IPS-15b (cell line): Measurements from ENCODE around the gene ANK3.

Experiments
- H3K27me3 ChIP-seq: one replicate; pipeline ENCODE4 v1.6.1; 2013; ENCODE audit warnings: low read length; ENCODE audit not compliant: control insufficient read depth, insufficient read depth
- H3K36me3 ChIP-seq: one replicate; pipeline ENCODE4 v1.6.1; 2013; ENCODE audit warnings: low read length; ENCODE audit not compliant: control insufficient read depth, insufficient read depth
- H3K4me1 ChIP-seq: one replicate; pipeline ENCODE4 v1.6.1; 2013; ENCODE audit warnings: mild to moderate bottlenecking, low read length; ENCODE audit not compliant: control insufficient read depth, insufficient read depth
- H3K4me3 ChIP-seq: one replicate; pipeline ENCODE4 v1.5.1; 2013; ENCODE audit warnings: low read depth, low read length
- H3K9ac ChIP-seq: one replicate; pipeline ENCODE4 v1.6.1; 2013; ENCODE audit warnings: low read depth, mild to moderate bottlenecking, low read length
- H3K9me3 ChIP-seq: one replicate; pipeline ENCODE4 v1.6.1; 2013; ENCODE audit warnings: mild to moderate bottlenecking, low read length; ENCODE audit not compliant: control insufficient read depth, insufficient read depth

Gene ANK3

DNA sequence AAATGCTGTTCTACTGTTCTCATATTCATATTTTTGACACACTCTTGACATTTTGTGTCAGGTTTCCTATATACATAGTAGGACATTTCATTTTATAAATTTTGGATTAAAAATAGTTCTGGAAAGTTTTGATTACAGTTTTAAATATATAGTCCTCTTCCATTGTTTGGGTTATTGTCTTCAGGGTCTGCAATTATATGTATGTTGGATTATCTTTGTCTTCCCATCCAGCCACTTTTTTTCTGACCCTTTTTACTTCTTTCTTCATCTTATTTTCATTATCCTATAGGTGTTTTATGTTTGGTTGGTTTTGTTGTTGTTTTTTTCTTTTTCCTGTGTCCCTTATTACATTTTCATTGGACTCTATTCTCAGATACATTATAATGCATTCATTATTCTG, 412.2 kb downstream of the ANK3 start:
- Histone ChIP-seq H3K27me3 (no peaks in the 10 kb centered on the region), H3K4me1 (no peaks in the 10 kb centered on the region), H3K9me3 (no peaks in the 10 kb centered on the region), H3K36me3 (no peaks in the 10 kb centered on the region), H3K9ac (no peak overlapping the region), H3K4me3 (no peak overlapping the region)

GRCh38 chr10:59976909-59977308, 412.8 kb downstream of the ANK3 start:
- Histone ChIP-seq H3K9ac (no peak overlapping the region), H3K36me3 (no peaks in the 10 kb centered on the region), H3K27me3 (no peaks in the 10 kb centered on the region), H3K9me3 (no peaks in the 10 kb centered on the region), H3K4me3 (no peak overlapping the region), H3K4me1 (no peaks in the 10 kb centered on the region)
